HepG2 (cell line): ENCODE results near the gene FAM83C. TPM values are rescaled to one million over a fixed set of nuclear protein-coding genes. Genes with fewer than 3 reads are reported as not detected.

ENCODE experiments used
- ATAC-seq: fragments of 200-7000 bp; cut with Tn5 transposase; 3 replicates; pipeline ENCODE4 v1.9.1; 2020; ENCODE audit warnings: mild to moderate bottlenecking, moderate library complexity
- BruUV-seq: library from RNA; stranded (reverse); fragments of 400-500 nt; replicated peaks from 2 replicates; lab custom pipeline; 2021; lab: Mats Ljungman, UMichigan
- CTCF ChIA-PET: fragments of 300-600 bp; formaldehyde crosslinking; extraction: SDS; loops from one replicate; lab custom pipeline; 2021; ENCODE audit warnings: low total read pairs, inconsistent platforms, low intra/inter-chr PET ratio; lab: Yijun Ruan, JAX
- POLR2A ChIA-PET: fragments of 350-600 bp; sonication (Branson Sonifier 250); formaldehyde crosslinking; loops from one replicate; lab custom pipeline; 2020; ENCODE audit warnings: antibody characterized with exemption, inconsistent platforms; lab: Yijun Ruan, JAX
- DNase-seq: peaks from one replicate; pipeline ENCODE4 v3.0.0-alpha.2; 2015; ENCODE audit warnings: low spot score
- FAIRE-seq: peaks from 3 replicates; lab custom pipeline; 2011; peaks lifted over from hg19 to GRCh38; lab: Jason Lieb, UNC
- H2AFZ ChIP-seq: one replicate; pipeline ENCODE4 v1.6.1; 2011; ENCODE audit warnings: low read length, inconsistent platforms
- H3K27ac ChIP-seq: fragments of 300-600 bp; 3 replicates; pipeline ENCODE4 v1.8.0; 2011; ENCODE audit warnings: mixed run types, mild to moderate bottlenecking, mixed read lengths, low read length, inconsistent platforms; ENCODE audit not compliant: insufficient read depth; ENCODE audit errors: extremely low read length
- H3K27me3 ChIP-seq, 2 experiments: fragments of 200-600 bp in 1 of 2; 2 replicates in 1 of 2; 3 replicates in 1 of 2; pipeline versions ENCODE4 v1.6.0 to v1.8.0; 2011; ENCODE audit warnings: low read length in 2 of 2, mild to moderate bottlenecking in 2 of 2, moderate library complexity in 2 of 2, inconsistent platforms in 1 of 2; ENCODE audit not compliant: insufficient read depth in 2 of 2, control insufficient read depth in 1 of 2
- H3K36me3 ChIP-seq, 2 experiments: fragments of 200-600 bp in 1 of 2; replicated peaks in 1 of 2; 2 replicates in 1 of 2; 3 replicates in 1 of 2; pipeline versions ENCODE4 v1.5.1 to v1.8.0; 2011; ENCODE audit warnings: low read length in 2 of 2, inconsistent platforms in 1 of 2; ENCODE audit not compliant: insufficient read depth in 2 of 2, control insufficient read depth in 1 of 2
- H3K4me1 ChIP-seq: 2 replicates; pipeline ENCODE4 v1.5.1; 2012; ENCODE audit warnings: low read length, inconsistent platforms; ENCODE audit not compliant: insufficient read depth
- H3K4me2 ChIP-seq: 2 replicates; pipeline ENCODE4 v1.6.0; 2011; ENCODE audit warnings: low read depth, low read length, inconsistent platforms
- H3K4me3 ChIP-seq, 3 experiments: fragments of 200-600 bp in 1 of 3; sonication (generic), shearing (Covaris generic) in 1 of 3; replicated peaks in 1 of 3; 2 replicates each; pipeline ENCODE4 v1.5.1; 2011 to 2016; ENCODE audit warnings: low read length in 3 of 3, inconsistent platforms in 2 of 3, low read depth in 2 of 3, mild to moderate bottlenecking in 2 of 3, control low read depth in 1 of 3, mixed read lengths in 1 of 3; ENCODE audit not compliant: insufficient read depth in 1 of 3
- H3K79me2 ChIP-seq: one replicate; pipeline ENCODE4 v1.6.1; 2011; ENCODE audit warnings: low read length, inconsistent platforms; ENCODE audit not compliant: insufficient read depth
- H3K9ac ChIP-seq: 2 replicates; pipeline ENCODE4 v1.6.0; 2011; ENCODE audit warnings: mild to moderate bottlenecking, low read depth, low read length, inconsistent platforms; ENCODE audit not compliant: insufficient read depth
- H3K9me3 ChIP-seq: 2 replicates; pipeline ENCODE4 v1.5.1; 2012; ENCODE audit warnings: mild to moderate bottlenecking, low read length
- H4K20me1 ChIP-seq: 2 replicates; pipeline ENCODE4 v1.6.0; 2011; ENCODE audit warnings: inconsistent platforms, mild to moderate bottlenecking, low read length, moderate library complexity; ENCODE audit not compliant: insufficient read depth
- AGO2 ChIP-seq: fragments of 200-400 bp; formaldehyde crosslinking; optimal IDR thresholded peaks from 2 replicates; pipeline ENCODE3; 2017; ENCODE audit warnings: mild to moderate bottlenecking, low read depth, low read length, moderate library complexity
- CHCHD3 ChIP-seq: sonication (generic); formaldehyde crosslinking; IDR thresholded peaks from 2 replicates; pipeline ENCODE4 v1.8.0; 2022; ENCODE audit warnings: mild to moderate bottlenecking, missing genetic modification reagents, moderate library complexity
- EP300 ChIP-seq, 3 experiments: sonication (generic) in 1 of 3; formaldehyde crosslinking in 1 of 3; IDR thresholded peaks; 2 replicates each; pipeline versions ENCODE4 v1.5.1 to v1.6.1; 2011 to 2020; ENCODE audit warnings: low read depth in 2 of 3, low read length in 2 of 3, borderline replicate concordance in 1 of 3, improper control_type of control experiment in 1 of 3, mild to moderate bottlenecking in 1 of 3, missing genetic modification reagents in 1 of 3, moderate library complexity in 1 of 3
- MAFF ChIP-seq: IDR thresholded peaks from 2 replicates; pipeline ENCODE4 v1.6.1; 2011; ENCODE audit warnings: low read depth, low read length, improper control_type of control experiment
- MAFK ChIP-seq, 2 experiments: IDR thresholded peaks in 1 of 2; conservative IDR thresholded peaks in 1 of 2; 2 replicates each; pipeline ENCODE4 v1.6.1; 2011; ENCODE audit warnings: improper control_type of control experiment in 2 of 2, low read length in 2 of 2
- MTF1 ChIP-seq: sonication (generic); formaldehyde crosslinking; IDR thresholded peaks from 2 replicates; pipeline ENCODE4 v1.5.0; 2020; ENCODE audit warnings: missing genetic modification reagents
- POLR2A ChIP-seq, 2 experiments: IDR thresholded peaks; 2 replicates each; pipeline ENCODE4 v1.6.1; 2011; ENCODE audit warnings: low read depth in 2 of 2, low read length in 2 of 2, mild to moderate bottlenecking in 1 of 2, moderate library complexity in 1 of 2; ENCODE audit not compliant: insufficient read depth in 1 of 2
- RAD21 ChIP-seq: fragments of 450-650 bp; formaldehyde crosslinking; IDR thresholded peaks from 2 replicates; pipeline ENCODE4 v1.5.0; 2020; ENCODE audit warnings: mild to moderate bottlenecking
- RBFOX2 ChIP-seq: fragments of 200-400 bp; formaldehyde crosslinking; IDR thresholded peaks from 2 replicates; pipeline ENCODE4 v1.6.1; 2017; ENCODE audit warnings: low read depth, mild to moderate bottlenecking, low read length
- SMAD3 ChIP-seq: sonication (generic); formaldehyde crosslinking; IDR thresholded peaks from 2 replicates; pipeline ENCODE4 v1.4.0; 2020; ENCODE audit warnings: missing genetic modification reagents
- ZNF468 ChIP-seq: sonication (generic); formaldehyde crosslinking; IDR thresholded peaks from 2 replicates; pipeline ENCODE4 v1.8.0; 2022; ENCODE audit warnings: mild to moderate bottlenecking, moderate library complexity, missing genetic modification reagents
- WGBS: methylation state at CpG from one replicate; pipeline ENCODE4 v1.1.6; 2017; ENCODE audit warnings: low lambda C conversion rate; 5-methylcytosine and 5-hydroxymethylcytosine counted together
- in situ Hi-C: cut with HindIII; loops from 2 replicates; pipeline ENCODE4 v1.10.0; 2017; ENCODE audit warnings: low pct_unique_long_range_greater_than_20kb; ENCODE audit not compliant: extremely low pct_ligation_motif_present
- intact Hi-C: fragments of 100-400 bp; cut with micrococcal nuclease; formaldehyde crosslinking; loops from one replicate; pipeline ENCODE4 v1.10.0; 2022; ENCODE audit not compliant: unreplicated experiment
- polyA plus RNA-seq, 8 experiments: library from polyadenylated mRNA; depleted of rRNA in 3 of 8; stranded (reverse) in 7 of 8; unstranded in 1 of 8; fragments of >200 nt; fragmentation: Illumina TruSeq in 4 of 8; extraction: Trizol in 4 of 8; gene quantifications; 2 replicates each; pipeline versions ENCODE4 v1.2.1 to v1.2.3, GENCODE V29; 2011 to 2016; ENCODE audit warnings: low read depth in 4 of 8, missing spikeins in 1 of 8, mixed read lengths in 1 of 8; ENCODE audit not compliant: insufficient read depth in 1 of 8
- total RNA-seq, 5 experiments: library from RNA; depleted of rRNA; stranded (reverse); fragments of >200 nt; fragmentation: Illumina TruSeq; extraction: Trizol; gene quantifications; 2 replicates each; pipeline ENCODE4 v1.2.3, GENCODE V29; 2016; ENCODE audit warnings: low read depth in 1 of 5
- TF ChIP-seq, protein P1 (sequence below): fragments of 450-650 bp; IDR thresholded peaks from 2 replicates; pipeline ENCODE4 v1.6.1; 2017

The FAM83C gene
- total and polyA plus RNA-seq, 2 of the 13 experiments (the other 11 are each of a cell fraction or from before 2014, with no cell fraction given): 0.04 TPM; not detected in 1

DNA sequence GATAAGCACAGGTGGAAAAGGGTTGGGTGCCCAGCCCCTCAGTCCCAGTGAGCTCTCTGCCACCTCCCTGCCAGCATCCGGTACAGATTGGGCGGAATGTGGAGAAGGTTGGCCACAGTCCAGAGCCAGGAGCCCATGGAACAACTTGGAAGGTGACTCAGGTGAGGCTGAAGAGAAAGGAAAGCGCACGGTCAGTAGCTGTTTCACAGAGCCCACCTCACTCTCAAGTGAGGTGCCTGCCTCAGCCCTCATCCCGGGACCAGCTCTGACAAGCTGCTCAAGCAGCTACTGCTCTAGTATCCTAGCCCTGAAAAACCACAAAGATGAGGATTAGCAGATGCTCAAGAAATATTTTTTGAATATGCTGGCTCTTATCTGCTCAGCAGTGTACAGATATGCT, 13.2 kb downstream of the FAM83C start:
- in situ Hi-C loops: no loop called here
- Histone ChIP-seq H3K79me2 (peaks cover 35% of the 10 kb centered on the region), H3K9ac (no peak overlapping the region), H3K27ac (no peak overlapping the region), H3K9me3 (no peaks in the 10 kb centered on the region), H4K20me1 (peaks cover 33% of the 10 kb centered on the region), H3K36me3 (peaks cover 30 to 54% of the 10 kb centered on the region in 2 experiments), H3K4me3 (no peak overlapping the region), H2AFZ (no peak overlapping the region), H3K4me2 (no peak overlapping the region), H3K27me3 (no peaks in the 10 kb centered on the region; a peak in 1 of 5 replicates), H3K4me1 (peaks cover 42% of the 10 kb centered on the region)
- intact Hi-C loops: no loop called here
- no peak for FAIRE-seq
- no peak for DNase-seq
- POLR2A ChIA-PET: interaction anchor here (0.8 to 2.1 kb wide), 6 partner anchors 10 to 189 kb away, joined by 3 to 10 read pairs (median 4); no protein-coding TSS in a partner anchor
- no peak for ATAC-seq
- no TSS peak for BruUV-seq
- CTCF ChIA-PET: no interaction called here
- 91% methylated on average over 5 of the region's 5 CpGs for WGBS
- TF ChIP-seq RBFOX2 (peak; percentile 46), SMAD3 (no peak), AGO2 (peak; percentile 58), POLR2A (IDR thresholded peaks at IDR 0.05; ENCODE audit: insufficient read depth in 1 of 2, low read depth in 2 of 2, low read length in 2 of 2) (0 out of 4 replicates have a peak, but pooled peaks of 1 of the 2 experiments have one; percentile 33)

DNA sequence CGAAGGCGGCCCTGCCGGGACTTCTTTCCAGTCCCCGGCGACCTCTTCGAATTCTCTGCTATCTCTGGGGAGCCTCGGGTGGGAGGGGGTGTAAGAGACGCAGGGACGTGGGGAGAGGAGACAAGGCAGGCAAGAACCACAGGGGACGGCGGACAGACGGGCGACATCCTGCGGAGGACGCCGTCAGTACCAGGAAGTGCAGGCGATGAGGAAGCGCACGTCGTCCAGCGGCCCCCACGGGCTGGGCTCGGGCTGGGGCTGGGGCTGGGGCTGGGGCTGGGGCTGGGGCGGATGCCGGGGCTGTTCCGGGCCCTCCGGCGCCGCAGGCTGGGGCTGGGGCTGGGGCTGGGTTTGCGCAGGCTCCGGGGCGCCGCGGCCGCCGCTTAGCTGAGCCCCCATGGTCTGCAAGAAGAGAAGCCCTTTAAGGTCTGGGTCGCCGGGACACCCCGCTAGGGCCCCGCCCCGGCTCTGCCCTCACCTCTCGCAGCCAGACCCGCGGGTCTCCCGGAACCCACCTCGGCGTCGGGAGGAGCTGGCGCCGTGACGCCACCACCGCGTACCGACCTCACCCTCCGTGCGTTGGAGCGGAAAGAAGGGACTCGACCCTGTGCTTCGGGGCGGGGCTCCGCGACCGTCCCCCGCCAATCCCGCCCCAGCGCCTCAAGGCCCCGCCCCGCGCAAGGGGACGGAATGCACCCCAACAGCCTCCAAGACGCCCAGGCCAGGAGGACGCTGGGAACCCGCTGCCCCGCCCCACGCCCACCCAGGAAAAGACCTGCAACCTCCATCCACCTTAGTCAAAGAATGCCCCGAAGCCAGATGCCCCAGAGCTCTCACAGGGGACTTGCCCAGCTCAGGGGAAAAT, 14.5 kb downstream of the FAM83C start, which contains the start of gene MMP24OS:
Gene MMP24OS, minus strand, starts transcription at position 592 of the 865 bp plus-strand sequence. Its CDS starts 193 bp downstream, at position 399.
- Histone ChIP-seq H3K27me3 (no peaks in the 10 kb centered on the region), H4K20me1 (peaks cover 30% of the 10 kb centered on the region), H3K4me2 (no peak within 1 kb of the TSS), H3K4me1 (peaks cover 34% of the 10 kb centered on the region), H3K9me3 (no peaks in the 10 kb centered on the region), H3K4me3 (no peak within 1 kb of the TSS), H3K79me2 (peaks cover 22% of the 10 kb centered on the region), H2AFZ (no peak within 1 kb of the TSS), H3K27ac (no peak within 1 kb of the TSS), H3K36me3 (peaks cover 30 to 54% of the 10 kb centered on the region in 2 experiments), H3K9ac (no peak within 1 kb of the TSS)
- in situ Hi-C loops (no loop called here), intact Hi-C loops (no loop called here)
- 96% methylated on average over 75 of the region's 76 CpGs for WGBS
- DNase-seq: no peak
- FAIRE-seq: no peak
- no TSS peak for BruUV-seq
- ChIA-PET CTCF (no interaction called here), POLR2A (interaction anchor here (0.7 to 3.9 kb wide), 2 partner anchors 9 kb away, joined by 3 to 14 read pairs; no protein-coding TSS in a partner anchor)
- no peak for ATAC-seq
- TF ChIP-seq ZNF468 (no peak), MTF1 (CRISPR knock-in tag) (no peak), CHCHD3 (CRISPR knock-in tag) (no peak), RAD21 (no peak; the same call in 1 of the 2 replicates), MAFK (conservative IDR thresholded peaks at IDR 0.05 in 1 of 2, IDR thresholded peaks at IDR 0.05 in 1 of 2; ENCODE audit: low read length in 2 of 2) (no peak), MAFF (no peak), EP300 (IDR thresholded peaks at IDR 0.05; ENCODE audit: low read depth in 2 of 2, low read length in 2 of 2) (no peak), EP300 (CRISPR knock-in tag; IDR thresholded peaks at IDR 0.05; ENCODE audit: borderline replicate concordance) (no peak)
- TF ChIP-seq, protein P1, sequence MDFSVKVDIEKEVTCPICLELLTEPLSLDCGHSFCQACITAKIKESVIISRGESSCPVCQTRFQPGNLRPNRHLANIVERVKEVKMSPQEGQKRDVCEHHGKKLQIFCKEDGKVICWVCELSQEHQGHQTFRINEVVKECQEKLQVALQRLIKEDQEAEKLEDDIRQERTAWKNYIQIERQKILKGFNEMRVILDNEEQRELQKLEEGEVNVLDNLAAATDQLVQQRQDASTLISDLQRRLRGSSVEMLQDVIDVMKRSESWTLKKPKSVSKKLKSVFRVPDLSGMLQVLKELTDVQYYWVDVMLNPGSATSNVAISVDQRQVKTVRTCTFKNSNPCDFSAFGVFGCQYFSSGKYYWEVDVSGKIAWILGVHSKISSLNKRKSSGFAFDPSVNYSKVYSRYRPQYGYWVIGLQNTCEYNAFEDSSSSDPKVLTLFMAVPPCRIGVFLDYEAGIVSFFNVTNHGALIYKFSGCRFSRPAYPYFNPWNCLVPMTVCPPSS: no peak
